Common myeloid progenitor, CD34-positive (primary cell): Measurements from ENCODE around the gene ITGB2.
A peak's percentile ranks its signal among the peaks of the same experiment; 100 is the strongest.

Experiments
- CTCF ChIA-PET: fragments of 350-600 bp; sonication (Branson Sonifier 250); formaldehyde crosslinking; loops from one replicate; lab custom pipeline; 2021; ENCODE audit warnings: antibody characterized with exemption; lab: Charles Lee
- POLR2A ChIA-PET: fragments of 350-600 bp; sonication (Branson Sonifier 250); formaldehyde crosslinking; loops from one replicate; lab custom pipeline; 2021; ENCODE audit warnings: antibody characterized with exemption; lab: Charles Lee
- DNase-seq, 3 donors: peaks; one replicate each; pipeline versions ENCODE4 v3.0.0 to v3.0.0-alpha.2; 2013
- H3K27ac ChIP-seq, 2 experiments: 1 replicate in 1 of 2; 2 replicates in 1 of 2; pipeline ENCODE4 v1.7.0; 2013; ENCODE audit warnings: inconsistent platforms in 2 of 2, low read length in 2 of 2, mild to moderate bottlenecking in 2 of 2, low read depth in 1 of 2, moderate library complexity in 1 of 2; ENCODE audit not compliant: severe bottlenecking in 2 of 2, insufficient read depth in 1 of 2, poor library complexity in 1 of 2
- H3K27me3 ChIP-seq, 5 experiments: replicated peaks in 2 of 5; 1 replicate in 3 of 5; 2 replicates in 2 of 5; pipeline versions ENCODE4 v1.6.1 to v1.7.0; 2013; ENCODE audit warnings: low read length in 4 of 5, mild to moderate bottlenecking in 2 of 5, moderate library complexity in 2 of 5, inconsistent platforms in 1 of 5; ENCODE audit not compliant: insufficient read depth in 5 of 5, control insufficient read depth in 4 of 5
- H3K36me3 ChIP-seq, 4 experiments: 1 replicate in 2 of 4; 2 replicates in 2 of 4; pipeline versions ENCODE4 v1.6.1 to v1.7.0; 2013; ENCODE audit warnings: low read length in 3 of 4, control low read depth in 1 of 4, mild to moderate bottlenecking in 1 of 4; ENCODE audit not compliant: control insufficient read depth in 4 of 4, insufficient read depth in 4 of 4
- H3K4me1 ChIP-seq, 4 experiments: 1 replicate in 3 of 4; 2 replicates in 1 of 4; pipeline versions ENCODE4 v1.6.1 to v1.7.1; 2013; ENCODE audit warnings: low read length in 3 of 4, mild to moderate bottlenecking in 3 of 4, control low read depth in 1 of 4, inconsistent platforms in 1 of 4, moderate library complexity in 1 of 4; ENCODE audit not compliant: control insufficient read depth in 4 of 4, insufficient read depth in 4 of 4; ENCODE audit errors: control extremely low read depth in 1 of 4
- H3K4me3 ChIP-seq, 7 experiments: 1 replicate in 4 of 7; 2 replicates in 3 of 7; pipeline versions ENCODE4 v1.5.1 to v1.7.0; 2013; ENCODE audit warnings: mild to moderate bottlenecking in 7 of 7, low read length in 6 of 7, moderate library complexity in 6 of 7, inconsistent platforms in 2 of 7, low read depth in 2 of 7, control low read depth in 1 of 7; ENCODE audit not compliant: insufficient read depth in 4 of 7, control insufficient read depth in 1 of 7; ENCODE audit errors: extremely low read depth in 1 of 7
- H3K9me3 ChIP-seq, 5 experiments: 1 replicate in 4 of 5; 2 replicates in 1 of 5; pipeline versions ENCODE4 v1.6.1 to v1.7.1; 2013; ENCODE audit warnings: low read length in 4 of 5, mild to moderate bottlenecking in 2 of 5, inconsistent platforms in 1 of 5, low read depth in 1 of 5, moderate library complexity in 1 of 5; ENCODE audit not compliant: control insufficient read depth in 4 of 5, insufficient read depth in 2 of 5; ENCODE audit errors: control extremely low read depth in 1 of 5
- WGBS: methylation state at CpG from one replicate; pipeline ENCODE4 v1.1.5; 2013; ENCODE audit not compliant: insufficient coverage; 5-methylcytosine and 5-hydroxymethylcytosine counted together

Gene ITGB2

DNA sequence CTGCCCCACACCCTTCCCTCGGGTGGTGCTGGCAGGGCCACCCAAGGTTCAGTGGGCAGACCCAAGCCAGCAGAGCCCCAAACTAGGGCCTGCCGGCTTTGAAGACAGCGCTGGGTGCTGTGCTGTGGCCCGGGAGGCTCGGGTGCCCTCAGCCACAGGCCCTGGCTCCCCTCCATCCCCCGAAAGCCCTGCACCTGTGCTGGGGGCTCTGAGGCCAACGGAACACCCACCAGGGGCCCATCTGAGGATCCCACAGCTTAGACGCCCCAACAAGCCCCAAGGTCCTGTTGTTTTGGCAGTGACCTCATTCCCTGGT lies 8.6 kb downstream of the ITGB2 start:
- no peak for DNase-seq
- Histone ChIP-seq H3K36me3 (peaks cover 0 to 19% (median 3%) of the 10 kb centered on the region in 4 experiments), H3K27ac (peak overlapping the region; percentile 58 to 76), H3K4me3 (peak overlapping the region in 4 of 7 experiments; percentile 11 to 56 (median 26)), H3K9me3 (no peaks in the 10 kb centered on the region), H3K4me1 (peaks cover 8 to 85% (median 81%) of the 10 kb centered on the region in 4 experiments), H3K27me3 (no peaks in the 10 kb centered on the region)
- 14% methylated on average over 6 of the region's 8 CpGs for WGBS
- ChIA-PET POLR2A (no interaction called here), CTCF (interaction anchor here (0.6 to 6.1 kb wide), 8 partner anchors 13 to 111 kb away, joined by 3 to 50 read pairs (median 10); partner anchors contain the start of gene UBE2G2)

DNA sequence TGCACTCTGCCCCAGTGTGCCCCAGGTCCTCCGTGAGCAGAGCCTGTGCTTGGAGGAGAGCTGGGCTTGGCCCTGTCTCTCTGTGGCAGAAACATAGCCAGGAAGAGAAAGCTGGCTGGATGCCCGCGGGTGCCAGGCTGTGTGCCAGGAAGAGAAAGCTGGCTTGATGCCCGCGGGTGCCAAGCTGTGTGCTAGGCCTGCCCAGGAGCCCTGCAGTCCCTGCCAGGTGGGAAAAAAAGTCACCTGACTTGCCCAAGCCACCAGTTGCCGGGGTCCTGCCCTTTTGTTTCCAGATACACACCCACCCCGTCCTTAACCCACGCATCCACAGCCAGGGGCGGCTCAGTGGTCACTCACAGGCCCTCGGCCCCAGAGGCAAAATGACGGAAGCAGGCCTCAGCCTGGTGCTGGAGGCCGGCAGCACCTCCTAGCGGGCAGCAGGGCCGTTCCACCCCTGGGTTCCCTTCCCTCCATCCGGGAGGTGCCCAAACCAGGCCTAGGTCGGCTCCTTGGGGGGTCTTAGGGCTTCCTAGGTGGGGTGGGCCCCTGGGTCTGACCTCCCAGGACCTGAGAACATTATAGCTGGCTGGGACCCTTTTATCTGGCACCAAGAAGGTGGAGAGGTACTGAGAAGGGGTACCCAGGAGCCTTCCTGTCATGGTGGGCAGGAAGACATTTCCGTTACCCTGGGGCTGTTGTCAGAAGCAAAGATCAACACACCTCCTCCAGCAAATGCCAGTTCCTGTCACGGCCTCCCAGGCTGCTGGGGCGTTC lies 9.1 kb downstream of the ITGB2 start:
- Histone ChIP-seq H3K36me3 (peaks cover 2 to 25% (median 2%) of the 10 kb centered on the region in 4 experiments), H3K4me1 (peaks cover 8 to 86% (median 83%) of the 10 kb centered on the region in 4 experiments), H3K27ac (peak overlapping the region; percentile 58 to 76), H3K9me3 (no peaks in the 10 kb centered on the region), H3K27me3 (no peaks in the 10 kb centered on the region), H3K4me3 (peak overlapping the region in 4 of 7 experiments; percentile 11 to 56 (median 26))
- WGBS, result 3% methylated on average over 13 of the region's 19 CpGs
- ChIA-PET CTCF (interaction anchor here (0.6 to 6.1 kb wide), 11 partner anchors 12 to 110 kb away, joined by 3 to 50 read pairs (median 6); partner anchors contain the start of genes PTTG1IP and UBE2G2), POLR2A (interaction anchor here (0.6 kb wide), 1 partner anchor 15 kb away, joined by 3 read pairs; no protein-coding TSS in a partner anchor)
- peak; percentile 51 to 75 (median 65) for DNase-seq

DNA sequence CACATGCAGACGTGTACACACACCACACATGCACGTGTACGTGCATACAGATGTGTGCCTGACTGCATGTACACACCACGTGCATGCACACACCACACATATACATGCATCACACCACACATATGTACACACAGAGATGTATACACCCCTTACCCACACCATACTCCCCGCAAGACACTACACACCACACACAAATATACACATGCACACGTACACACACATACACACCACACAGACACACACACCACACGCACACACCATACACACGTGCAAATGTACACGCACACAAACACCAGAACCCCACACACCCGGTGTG lies 9.7 kb downstream of the ITGB2 start:
- no peak for DNase-seq
- ChIA-PET CTCF (interaction anchor here (0.7 to 6.1 kb wide), 9 partner anchors 12 to 110 kb away, joined by 3 to 50 read pairs (median 7); partner anchors contain the start of genes PTTG1IP and UBE2G2), POLR2A (interaction anchor here (0.6 kb wide), 1 partner anchor 15 kb away, joined by 3 read pairs; no protein-coding TSS in a partner anchor)
- 36% methylated on average over 9 of the region's 10 CpGs for WGBS
- Histone ChIP-seq H3K27ac (peak overlapping the region in 1 of 2 experiments; percentile 76), H3K9me3 (no peaks in the 10 kb centered on the region), H3K4me3 (peak overlapping the region in 1 of 7 experiments; percentile 56), H3K27me3 (no peaks in the 10 kb centered on the region), H3K4me1 (peaks cover 8 to 84% (median 83%) of the 10 kb centered on the region in 4 experiments), H3K36me3 (peaks cover 2 to 28% (median 4%) of the 10 kb centered on the region in 4 experiments)

DNA sequence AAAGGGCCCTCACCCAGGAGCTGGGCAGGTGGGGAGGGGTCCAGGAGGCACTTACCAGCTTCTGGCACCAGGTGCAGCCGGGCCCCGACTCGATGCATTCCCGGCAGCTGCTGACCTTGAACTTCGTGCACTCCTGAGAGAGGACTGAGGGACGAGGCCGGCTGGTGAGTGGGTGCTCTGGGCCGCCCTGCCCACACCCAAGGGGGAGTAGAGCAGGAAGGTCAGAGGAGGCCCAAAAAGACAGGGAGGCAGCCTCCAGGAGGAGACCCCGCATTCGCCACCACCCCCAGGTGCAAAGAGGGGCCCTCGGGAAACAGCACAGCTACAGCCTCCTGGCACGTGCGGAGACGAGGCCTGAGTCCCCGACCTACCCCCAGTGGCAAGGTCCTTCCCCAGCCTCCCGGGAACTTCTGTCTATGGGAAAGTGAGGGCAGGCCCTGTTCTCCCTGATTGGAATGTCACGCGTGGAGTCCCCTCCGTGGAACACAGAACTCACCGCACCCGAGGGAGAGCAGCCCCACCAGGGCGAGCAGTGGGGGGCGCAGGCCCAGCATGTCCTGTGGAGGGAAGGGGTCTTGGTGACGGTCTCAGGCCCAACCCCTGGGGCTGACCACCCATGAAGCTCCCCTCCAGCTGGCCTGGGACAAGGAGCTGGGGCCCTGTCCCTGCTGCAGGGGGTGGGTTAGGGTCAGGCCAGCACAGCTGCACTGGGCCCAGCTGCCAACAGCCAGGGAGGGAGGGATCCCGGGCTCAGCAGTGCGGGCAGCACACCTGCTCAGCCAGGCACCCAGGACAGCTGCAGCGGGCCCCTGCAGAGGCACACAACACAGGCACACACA lies 10.3 kb downstream of the ITGB2 start:
- H3K9me3 ChIP-seq, result no peaks in the 10 kb centered on the region
- no peak for DNase-seq
- H3K27ac ChIP-seq, result peak overlapping the region in 1 of 2 experiments; percentile 43
- CTCF ChIA-PET, result interaction anchor here (0.9 to 6.1 kb wide), 9 partner anchors 11 to 109 kb away, joined by 3 to 50 read pairs (median 7); partner anchors contain the start of genes PTTG1IP and UBE2G2
- no peaks in the 10 kb centered on the region for H3K27me3 ChIP-seq
- H3K4me3 ChIP-seq, result peak overlapping the region in 1 of 7 experiments; percentile 56
- 92% methylated on average over 16 of the region's 27 CpGs for WGBS
- peaks cover 8 to 84% (median 82%) of the 10 kb centered on the region in 4 experiments for H3K4me1 ChIP-seq
- POLR2A ChIA-PET, result interaction anchor here (0.6 kb wide), 1 partner anchor 16 kb away, joined by 3 read pairs; no protein-coding TSS in a partner anchor
- peaks cover 2 to 28% (median 3%) of the 10 kb centered on the region in 4 experiments for H3K36me3 ChIP-seq

DNA sequence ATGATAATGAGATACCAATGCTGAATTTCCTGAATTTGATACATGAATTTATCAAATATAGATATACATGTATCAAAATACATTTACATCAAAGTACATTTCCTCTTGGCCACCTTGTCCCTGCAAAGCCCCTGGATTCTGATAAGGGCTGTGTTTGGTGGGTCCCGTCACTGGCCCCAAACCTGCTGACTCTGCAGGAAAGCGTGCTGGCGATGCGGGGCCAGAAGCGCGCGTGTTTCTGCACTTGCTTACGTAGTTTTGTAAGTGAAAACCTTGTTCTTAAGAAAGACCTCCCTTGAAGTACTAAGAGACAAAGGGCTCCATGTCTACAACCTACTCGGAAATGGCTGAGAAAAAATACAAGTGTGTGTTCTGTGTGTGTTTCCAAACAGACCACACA lies 11.0 kb downstream of the ITGB2 start:
- peaks cover 8 to 77% (median 74%) of the 10 kb centered on the region in 4 experiments for H3K4me1 ChIP-seq

DNA sequence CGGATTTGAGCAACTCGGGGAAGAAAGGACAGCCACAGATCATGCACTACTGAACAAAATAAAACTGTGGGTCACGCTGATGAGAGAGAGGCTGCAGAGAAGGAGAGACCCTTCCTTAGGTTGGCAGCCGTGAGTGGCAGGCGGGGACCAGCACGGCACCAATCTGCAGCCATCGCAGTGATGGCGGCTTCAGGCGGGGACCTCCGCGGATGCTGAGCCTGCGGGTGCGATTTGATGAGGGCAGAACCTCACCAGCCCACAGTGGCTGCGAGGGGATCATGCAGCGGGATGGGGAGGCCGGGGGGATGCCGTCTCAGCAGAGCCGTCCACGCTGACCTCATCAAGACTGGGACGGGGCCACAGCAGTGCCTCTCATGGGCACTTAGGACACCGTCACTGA lies 11.8 kb downstream of the ITGB2 start:
- Histone ChIP-seq H3K4me1 (peaks cover 6 to 69% (median 66%) of the 10 kb centered on the region in 4 experiments), H3K27ac (no peak overlapping the region), H3K9me3 (no peaks in the 10 kb centered on the region), H3K36me3 (peaks cover 3 to 37% (median 9%) of the 10 kb centered on the region in 4 experiments), H3K27me3 (no peaks in the 10 kb centered on the region), H3K4me3 (no peak overlapping the region)
- DNase-seq, result no peak
- 92% methylated on average over 20 of the region's 21 CpGs for WGBS
- ChIA-PET CTCF (interaction anchor here (2.1 to 4.7 kb wide), 2 partner anchors 10 to 23 kb away, joined by 10 to 24 read pairs; no protein-coding TSS in a partner anchor), POLR2A (no interaction called here)

More for the DNA sequence above, 11.0 kb downstream of the ITGB2 start:
- ChIA-PET CTCF (interaction anchor here (1.4 to 6.1 kb wide), 5 partner anchors 10 to 109 kb away, joined by 3 to 50 read pairs (median 24); partner anchors contain the start of gene UBE2G2), POLR2A (no interaction called here)
- H3K27ac ChIP-seq, result no peak overlapping the region
- 94% methylated on average over 9 of the region's 9 CpGs for WGBS
- H3K27me3 ChIP-seq, result no peaks in the 10 kb centered on the region
- no peak overlapping the region for H3K4me3 ChIP-seq
- no peaks in the 10 kb centered on the region for H3K9me3 ChIP-seq
- DNase-seq, result no peak
- peaks cover 2 to 33% (median 4%) of the 10 kb centered on the region in 4 experiments for H3K36me3 ChIP-seq
